Measurements from ENCODE around the gene FAM171A2. TPM values are rescaled to one million over a fixed set of nuclear protein-coding genes. Genes with fewer than 3 reads are reported as not detected.

The FAM171A2 gene
- polyA plus RNA-seq, 1 experiment: 2.3 TPM

- Histone ChIP-seq H3K36me3 (ENCODE audit: control insufficient read depth, insufficient read depth, low read length) (no peaks in the 10 kb centered on the region), H3K4me3 (ENCODE audit: low read depth, low read length) (peak overlapping the region; percentile 74), H3K27me3 (ENCODE audit: control insufficient read depth, insufficient read depth, low read length) (peaks cover 5% of the 10 kb centered on the region)
- ChIA-PET CTCF (interaction anchor here (0.5 to 6.2 kb wide), 28 partner anchors 9 to 765 kb away, joined by 3 to 69 read pairs (median 4); partner anchors contain the start of genes ASB16, GPATCH8 and GRN), POLR2A (interaction anchor here (0.7 kb wide), 1 partner anchor 116 kb away, joined by 10 read pairs; no protein-coding TSS in a partner anchor)
- no peak for TF ChIP-seq CTCF (IDR thresholded peaks at IDR 0.05; ENCODE audit: insufficient read depth, low read depth, low read length)
- DNase-seq (ENCODE audit: low read depth): no peak
These were observed 572 bp downstream of the FAM171A2 start for GRCh38 chr17:44362949-44363612.

DNA sequence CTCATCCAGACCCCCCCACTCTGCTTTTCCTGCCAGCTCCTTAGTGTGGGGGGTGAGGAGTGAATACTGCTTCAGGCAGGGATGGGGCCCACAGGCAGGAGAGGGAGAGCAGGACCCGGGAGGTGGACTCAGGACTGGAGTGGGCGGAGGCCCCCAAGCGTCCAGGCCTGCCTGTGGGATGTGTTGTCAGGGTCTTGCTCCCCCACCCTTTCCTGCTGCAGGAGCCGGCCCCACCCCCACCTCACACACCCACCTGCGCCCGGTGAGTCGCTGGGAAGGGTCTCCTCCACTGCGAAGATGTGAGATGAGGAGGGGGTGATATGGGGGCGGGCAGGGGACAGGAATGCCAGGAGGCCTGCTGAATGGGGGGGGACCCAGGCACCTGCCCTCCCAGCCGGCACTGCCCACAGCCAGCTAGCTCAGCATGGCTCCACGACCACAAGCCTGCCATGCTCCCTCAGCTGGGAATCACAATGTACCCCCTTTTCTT is 1.1 kb downstream of the FAM171A2 start:
- Histone ChIP-seq H3K27me3 (ENCODE audit: control insufficient read depth, insufficient read depth, low read length) (peaks cover 5% of the 10 kb centered on the region), H3K36me3 (ENCODE audit: control insufficient read depth, insufficient read depth, low read length) (no peaks in the 10 kb centered on the region), H3K4me3 (ENCODE audit: low read depth, low read length) (peak overlapping the region; percentile 74)
- ChIA-PET CTCF (interaction anchor here (1.2 to 6.2 kb wide), 8 partner anchors 9 to 160 kb away, joined by 3 to 69 read pairs (median 14); partner anchors contain the start of gene GRN), POLR2A (no interaction called here)
- no peak for DNase-seq (ENCODE audit: low read depth)
- TF ChIP-seq CTCF (IDR thresholded peaks at IDR 0.05; ENCODE audit: insufficient read depth, low read depth, low read length): no peak

GRCh38 chr17:44361292-44362260 is 2.1 kb downstream of the FAM171A2 start:
- no peak for TF ChIP-seq CTCF (IDR thresholded peaks at IDR 0.05; ENCODE audit: insufficient read depth, low read depth, low read length)
- Histone ChIP-seq H3K36me3 (ENCODE audit: control insufficient read depth, insufficient read depth, low read length) (no peaks in the 10 kb centered on the region), H3K27me3 (ENCODE audit: control insufficient read depth, insufficient read depth, low read length) (peaks cover 5% of the 10 kb centered on the region), H3K4me3 (ENCODE audit: low read depth, low read length) (no peak overlapping the region)
- ChIA-PET POLR2A (no interaction called here), CTCF (interaction anchor here (0.8 to 6.2 kb wide), 9 partner anchors 10 to 161 kb away, joined by 3 to 69 read pairs (median 9); no protein-coding TSS in a partner anchor)
- no peak for DNase-seq (ENCODE audit: low read depth)

DNA sequence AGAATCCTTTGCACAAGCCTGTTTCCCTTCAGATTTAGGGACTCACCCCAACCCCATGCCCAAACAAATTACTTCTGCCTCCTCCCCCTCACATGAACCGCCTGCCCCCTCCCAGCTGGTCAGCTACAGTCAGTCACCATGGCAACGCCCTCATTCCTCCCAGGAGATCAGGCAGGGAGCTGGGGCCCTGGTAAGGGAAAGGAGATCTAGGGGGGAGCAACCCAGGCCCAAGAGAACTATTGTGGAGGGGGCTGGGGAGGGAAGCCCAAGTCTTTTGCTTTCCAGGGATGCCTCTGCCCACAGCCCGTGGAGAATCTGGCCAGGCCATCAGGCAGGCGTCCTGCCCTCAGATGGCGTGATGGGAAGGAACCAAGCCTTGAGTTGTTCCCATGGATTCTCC is 2.8 kb downstream of the FAM171A2 start:
- Histone ChIP-seq H3K36me3 (ENCODE audit: control insufficient read depth, insufficient read depth, low read length) (no peaks in the 10 kb centered on the region), H3K4me3 (ENCODE audit: low read depth, low read length) (no peak overlapping the region), H3K27me3 (ENCODE audit: control insufficient read depth, insufficient read depth, low read length) (peaks cover 1% of the 10 kb centered on the region; the same call in 1 of the 2 replicates)
- ChIA-PET POLR2A (no interaction called here), CTCF (interaction anchor here (0.8 to 6.2 kb wide), 4 partner anchors 11 to 162 kb away, joined by 3 to 69 read pairs (median 3); no protein-coding TSS in a partner anchor)
- TF ChIP-seq CTCF (IDR thresholded peaks at IDR 0.05; ENCODE audit: insufficient read depth, low read depth, low read length): no peak
- DNase-seq (ENCODE audit: low read depth): no peak

Measured in BJ (cell line).